Muscle of leg (tissue), 16 donors: ENCODE data around the gene RANBP3. TPM values are rescaled to one million over a fixed set of nuclear protein-coding genes. Genes with fewer than 3 reads are reported as not detected.
"Not testable (repeated sequence)": the region's sequence is repeated elsewhere in the genome, so short reads cannot be mapped to it uniquely, and the experiment has no call there.

Experiments
- DNase-seq: peaks from one replicate; pipeline ENCODE4 v3.0.0; 2013
- H3K27ac ChIP-seq: one replicate; pipeline ENCODE4 v1.5.1; 2013; ENCODE audit warnings: mild to moderate bottlenecking, low read length, control low read depth
- H3K27me3 ChIP-seq: one replicate; pipeline ENCODE4 v1.6.1; 2013; ENCODE audit warnings: low read length; ENCODE audit not compliant: control insufficient read depth, insufficient read depth
- H3K36me3 ChIP-seq: one replicate; pipeline ENCODE4 v1.6.1; 2013; ENCODE audit warnings: low read length; ENCODE audit not compliant: control insufficient read depth, insufficient read depth
- H3K4me1 ChIP-seq: one replicate; pipeline ENCODE4 v1.6.1; 2013; ENCODE audit warnings: low read length; ENCODE audit not compliant: control insufficient read depth, insufficient read depth
- H3K4me3 ChIP-seq: one replicate; pipeline ENCODE4 v1.5.1; 2013; ENCODE audit warnings: low read length, control low read depth
- H3K9me3 ChIP-seq: replicated peaks from 2 replicates; pipeline ENCODE4 v1.6.1; 2013; ENCODE audit warnings: low read depth, low read length; ENCODE audit not compliant: control insufficient read depth
- WGBS: methylation state at CpG from one replicate; pipeline ENCODE4 v1.1.5; 2013; ENCODE audit warnings: missing lambda C conversion rate; ENCODE audit not compliant: insufficient coverage; 5-methylcytosine and 5-hydroxymethylcytosine counted together
- long read RNA-seq, 11 donors: transcript quantifications; one replicate each; lab custom pipeline, GENCODE V29; 2026
- polyA plus RNA-seq, 8 donors: library from polyadenylated mRNA; unstranded; fragments of 120-200 nt; gene quantifications; one replicate each; pipeline versions ENCODE4 v1.2.1 to v1.2.3, GENCODE V29; 2013; ENCODE audit warnings: inconsistent platforms in 1 of 8, low replicate concordance in 1 of 8; ENCODE audit not compliant: insufficient read length in 8 of 8, insufficient read depth in 1 of 8
- total RNA-seq: library from RNA; stranded (reverse); fragments of 120-200 nt; gene quantifications from one replicate; pipeline ENCODE4 v1.2.4, GENCODE V29; 2013

Gene RANBP3, protein sequence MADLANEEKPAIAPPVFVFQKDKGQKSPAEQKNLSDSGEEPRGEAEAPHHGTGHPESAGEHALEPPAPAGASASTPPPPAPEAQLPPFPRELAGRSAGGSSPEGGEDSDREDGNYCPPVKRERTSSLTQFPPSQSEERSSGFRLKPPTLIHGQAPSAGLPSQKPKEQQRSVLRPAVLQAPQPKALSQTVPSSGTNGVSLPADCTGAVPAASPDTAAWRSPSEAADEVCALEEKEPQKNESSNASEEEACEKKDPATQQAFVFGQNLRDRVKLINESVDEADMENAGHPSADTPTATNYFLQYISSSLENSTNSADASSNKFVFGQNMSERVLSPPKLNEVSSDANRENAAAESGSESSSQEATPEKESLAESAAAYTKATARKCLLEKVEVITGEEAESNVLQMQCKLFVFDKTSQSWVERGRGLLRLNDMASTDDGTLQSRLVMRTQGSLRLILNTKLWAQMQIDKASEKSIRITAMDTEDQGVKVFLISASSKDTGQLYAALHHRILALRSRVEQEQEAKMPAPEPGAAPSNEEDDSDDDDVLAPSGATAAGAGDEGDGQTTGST
- total RNA-seq (29.2 TPM), polyA plus RNA-seq (10 to 100 TPM; 38.0 to 52.4 (median 45.3) TPM)
- long read RNA-seq, donor 1, partial matches to known transcripts: 0 of 1 reads
- long read RNA-seq, donor 1, other reads (novel, unspliced or antisense): 0 of 1 reads
- long read RNA-seq, donor 2: 0 reads
- long read RNA-seq, donor 3, partial matches to known transcripts: 0 of 5 reads
- long read RNA-seq, donor 3, other reads (novel, unspliced or antisense): 0 of 5 reads
- long read RNA-seq, donor 4, partial matches to known transcripts: 0 of 1 reads
- long read RNA-seq, donor 4, other reads (novel, unspliced or antisense): 0 of 1 reads
- long read RNA-seq, donor 5, transcript RANBP3-201 (16 exons, 1,762 nt): major isoform, 6 of 8 reads
- long read RNA-seq, donor 5, partial matches to known transcripts: 0 of 8 reads
- long read RNA-seq, donor 5, other reads (novel, unspliced or antisense): 0 of 8 reads
- long read RNA-seq, donor 6, partial matches to known transcripts: 7 of 13 reads
- long read RNA-seq, donor 6, other reads (novel, unspliced or antisense): 0 of 13 reads
- long read RNA-seq, donor 7, partial matches to known transcripts: 0 of 3 reads
- long read RNA-seq, donor 7, other reads (novel, unspliced or antisense): 0 of 3 reads
- long read RNA-seq, donor 8, partial matches to known transcripts: 0 of 1 reads
- long read RNA-seq, donor 8, other reads (novel, unspliced or antisense): 0 of 1 reads
- long read RNA-seq, donor 9, partial matches to known transcripts: 0 of 3 reads
- long read RNA-seq, donor 9, other reads (novel, unspliced or antisense): 0 of 3 reads
- long read RNA-seq, donor 10, partial matches to known transcripts: 6 of 6 reads
- long read RNA-seq, donor 10, other reads (novel, unspliced or antisense): 0 of 6 reads
- long read RNA-seq, donor 11, partial matches to known transcripts: 6 of 9 reads
- long read RNA-seq, donor 11, other reads (novel, unspliced or antisense): 0 of 9 reads

GRCh38 chr19:5977785-5978605 is at the start of gene RANBP3:
Gene RANBP3, minus strand, starts transcription at chr19:5978140. Its CDS starts 58 bp downstream, at chr19:5978082.
- H3K27ac ChIP-seq: peak within 1 kb of the TSS; percentile 96
- H3K4me3 ChIP-seq: peak within 1 kb of the TSS; percentile 99
- H3K27me3 ChIP-seq: no peaks in the 10 kb centered on the region
- H3K36me3 ChIP-seq: peaks cover 31% of the 10 kb centered on the region
- under 1% methylated on average over 74 of the region's 88 CpGs for WGBS
- peak; percentile 100 for DNase-seq
- H3K9me3 ChIP-seq: no peaks in the 10 kb centered on the region
- peaks cover 26% of the 10 kb centered on the region for H3K4me1 ChIP-seq

- H3K4me3 ChIP-seq: no peak overlapping the region
- no peaks in the 10 kb centered on the region for H3K27me3 ChIP-seq
- peaks cover 14% of the 10 kb centered on the region for H3K4me1 ChIP-seq
- peaks cover 16% of the 10 kb centered on the region for H3K36me3 ChIP-seq
- DNase-seq: no peak
- H3K27ac ChIP-seq: no peak overlapping the region
- H3K9me3 ChIP-seq: no peaks in the 10 kb centered on the region
- WGBS: 93% methylated on average over 28 of the region's 30 CpGs
Measured at GRCh38 chr19:6026390-6027227, 48.7 kb upstream of the RANBP3 start.

DNA sequence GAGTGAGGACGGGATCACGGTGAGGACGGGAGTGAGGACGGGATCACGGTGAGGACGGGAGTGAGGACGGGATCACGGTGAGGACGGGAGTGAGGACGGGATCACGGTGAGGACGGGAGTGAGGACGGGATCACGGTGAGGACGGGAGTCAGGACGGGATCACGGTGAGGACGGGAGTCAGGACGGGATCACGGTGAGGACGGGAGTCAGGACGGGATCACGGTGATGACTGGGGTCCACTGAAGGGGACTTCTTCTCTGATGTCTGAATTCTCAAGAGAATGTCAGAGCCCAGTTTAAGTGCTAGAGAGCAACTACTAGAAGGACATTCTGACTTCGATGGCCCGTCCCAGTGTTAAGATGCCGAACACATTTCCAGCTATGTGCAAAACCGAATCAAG is 46.8 kb upstream of the RANBP3 start:
- H3K9me3 ChIP-seq, H3K27ac ChIP-seq, DNase-seq, H3K4me3 ChIP-seq, H3K27me3 ChIP-seq: not testable (repeated sequence)
- WGBS: 93% methylated on average over 18 of the region's 27 CpGs
- H3K36me3 ChIP-seq: peaks cover 24% of the 10 kb centered on the region
- peaks cover 14% of the 10 kb centered on the region for H3K4me1 ChIP-seq

DNA sequence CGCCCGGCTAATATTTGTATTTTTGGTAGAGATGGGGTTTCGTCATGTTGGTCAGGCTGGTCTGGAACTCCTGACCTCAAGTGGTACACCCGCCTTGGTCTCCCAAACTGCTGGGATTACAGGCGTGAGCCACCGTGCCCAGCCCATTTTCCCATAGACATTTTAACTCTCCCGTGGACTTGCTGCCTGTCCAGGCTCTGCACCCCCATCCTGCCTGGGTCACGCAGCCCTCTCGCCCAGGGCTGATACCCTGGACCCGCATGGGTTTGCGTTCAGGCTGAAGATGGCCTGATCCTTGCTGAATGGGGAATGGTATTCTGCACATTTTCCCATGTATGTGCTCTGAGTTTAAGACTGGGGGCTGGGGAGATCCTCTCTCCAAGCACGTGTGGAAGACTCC is 46.0 kb upstream of the RANBP3 start:
- Histone ChIP-seq H3K4me1 (peaks cover 14% of the 10 kb centered on the region), H3K27ac (no peak overlapping the region), H3K36me3 (peaks cover 25% of the 10 kb centered on the region), H3K4me3 (no peak overlapping the region), H3K9me3 (no peaks in the 10 kb centered on the region), H3K27me3 (no peaks in the 10 kb centered on the region)
- DNase-seq: no peak
- WGBS: 80% methylated on average over 2 of the region's 12 CpGs

DNA sequence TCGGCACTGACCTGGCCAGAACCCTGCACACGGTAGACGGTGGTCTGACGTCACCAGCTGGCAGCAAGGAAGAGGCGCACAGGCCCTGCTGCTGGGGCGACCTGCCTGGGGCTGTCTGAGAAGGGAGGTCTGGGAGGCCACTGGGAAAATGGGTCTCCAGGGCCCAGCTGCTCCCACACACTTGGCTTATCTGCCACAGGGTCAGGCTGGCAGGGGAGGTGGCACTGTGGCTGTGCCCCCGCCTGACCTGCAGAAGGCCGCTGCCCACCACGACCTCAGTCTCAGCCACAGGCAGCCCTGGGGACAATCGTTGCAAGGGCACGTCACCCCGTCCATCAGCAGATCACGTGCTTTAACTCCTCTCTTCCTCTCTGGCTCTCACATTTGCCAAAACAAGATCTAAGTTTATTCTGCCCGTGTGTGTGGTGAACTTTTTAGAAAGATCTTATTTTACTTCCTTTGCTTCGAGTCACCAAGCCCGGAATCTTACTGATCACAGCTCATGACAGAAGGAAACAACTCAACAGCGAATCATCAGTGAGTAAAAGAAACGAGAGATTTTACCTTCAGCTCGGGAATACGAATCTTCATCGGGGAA is 45.2 kb upstream of the RANBP3 start:
- Histone ChIP-seq H3K27me3 (no peaks in the 10 kb centered on the region), H3K9me3 (no peaks in the 10 kb centered on the region), H3K36me3 (peaks cover 25% of the 10 kb centered on the region), H3K4me1 (peaks cover 14% of the 10 kb centered on the region), H3K27ac (no peak overlapping the region), H3K4me3 (no peak overlapping the region)
- 64% methylated on average over 11 of the region's 21 CpGs for WGBS
- DNase-seq: no peak

DNA sequence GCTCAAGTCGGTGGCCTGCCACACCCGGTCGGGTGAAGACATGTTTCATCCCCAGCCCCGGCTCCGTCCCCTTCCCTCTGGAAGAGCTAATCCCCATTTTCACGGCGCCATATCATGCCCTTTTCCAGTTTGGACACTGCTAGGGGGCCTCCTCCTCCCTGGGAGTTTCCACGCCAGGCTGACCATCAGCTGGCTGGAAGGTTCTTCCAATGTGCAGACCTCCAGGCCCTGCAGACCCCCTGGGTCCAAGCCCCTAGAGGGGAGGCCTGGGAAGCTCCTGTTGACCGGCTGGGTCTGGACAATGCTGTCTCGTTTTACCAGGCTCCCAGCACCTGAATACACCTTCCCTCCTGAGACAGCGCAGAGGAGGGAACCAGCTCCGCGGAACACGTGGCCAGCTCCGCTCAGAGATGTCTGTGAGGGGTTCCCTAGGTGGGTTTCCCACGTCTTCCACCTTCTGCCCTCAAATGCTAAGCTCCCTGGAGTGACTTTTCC is 44.7 kb upstream of the RANBP3 start:
- Histone ChIP-seq H3K9me3 (no peaks in the 10 kb centered on the region), H3K4me3 (no peak overlapping the region), H3K27me3 (no peaks in the 10 kb centered on the region), H3K27ac (no peak overlapping the region), H3K4me1 (peaks cover 14% of the 10 kb centered on the region), H3K36me3 (peaks cover 25% of the 10 kb centered on the region)
- no peak for DNase-seq
- WGBS: 23% methylated on average over 8 of the region's 16 CpGs

GRCh38 chr19:6021878-6022569 is 44.1 kb upstream of the RANBP3 start:
- peak; percentile 91 for DNase-seq
- H3K36me3 ChIP-seq: peaks cover 20% of the 10 kb centered on the region
- no peak overlapping the region for H3K4me3 ChIP-seq
- H3K4me1 ChIP-seq: peaks cover 14% of the 10 kb centered on the region
- no peak overlapping the region for H3K27ac ChIP-seq
- 35% methylated on average over 25 of the region's 29 CpGs for WGBS
- no peaks in the 10 kb centered on the region for H3K9me3 ChIP-seq
- no peaks in the 10 kb centered on the region for H3K27me3 ChIP-seq
